SU-DHL-6 (cell line): Measurements from ENCODE around the gene SLC25A23.
A peak's percentile ranks its signal among the peaks of the same experiment; 100 is the strongest.

Source experiments
- H2AFZ ChIP-seq: fragments of 200-600 bp; sonication (generic); 2 replicates; pipeline ENCODE4 v1.6.1; 2014; ENCODE audit warnings: low read depth, mild to moderate bottlenecking, moderate library complexity, mixed read lengths, antibody characterized with exemption, low read length; ENCODE audit not compliant: severe bottlenecking
- H3F3A ChIP-seq: fragments of 200-600 bp; shearing (Covaris generic); 2 replicates; pipeline ENCODE4 v1.6.0; 2016; ENCODE audit warnings: antibody characterized with exemption, mild to moderate bottlenecking; ENCODE audit not compliant: insufficient read depth
- H3K27ac ChIP-seq: fragments of 200-600 bp; sonication (generic); 2 replicates; pipeline ENCODE4 v1.5.1; 2016; ENCODE audit warnings: low read depth, mild to moderate bottlenecking, low read length, moderate library complexity, mixed read lengths
- H3K27me3 ChIP-seq: fragments of 200-600 bp; sonication (generic), shearing (Covaris generic); 2 replicates; pipeline ENCODE4 v1.6.0; 2014; ENCODE audit warnings: mild to moderate bottlenecking, low read length
- H3K36me3 ChIP-seq: fragments of 200-600 bp; sonication (generic); 2 replicates; pipeline ENCODE4 v1.6.1; 2014; ENCODE audit warnings: mild to moderate bottlenecking, low read length, mixed read lengths
- H3K4me2 ChIP-seq: fragments of 300-600, 200-600 bp; shearing (Covaris generic), sonication (generic); 2 replicates; pipeline ENCODE4 v1.6.0; 2014; ENCODE audit warnings: low read length, low read depth, mild to moderate bottlenecking; ENCODE audit not compliant: poor library complexity, severe bottlenecking
- H3K4me3 ChIP-seq: fragments of 200-600 bp; sonication (generic); 2 replicates; pipeline ENCODE4 v1.5.1; 2014; ENCODE audit warnings: antibody characterized with exemption, low read length, mild to moderate bottlenecking, mixed read lengths; ENCODE audit not compliant: insufficient read depth, poor library complexity, severe bottlenecking
- H3K79me2 ChIP-seq: fragments of 200-600 bp; sonication (generic); 2 replicates; pipeline ENCODE4 v1.6.1; 2014; ENCODE audit warnings: mild to moderate bottlenecking, low read length, moderate library complexity; ENCODE audit not compliant: insufficient read depth
- H3K9ac ChIP-seq: fragments of 200-600 bp; sonication (generic); 2 replicates; pipeline ENCODE4 v1.7.0; 2014; ENCODE audit warnings: mild to moderate bottlenecking, low read length
- H3K9me2 ChIP-seq: fragments of 200-600 bp; sonication (generic); replicated peaks from 2 replicates; pipeline ENCODE4 v1.6.1; 2014; ENCODE audit warnings: low read length; ENCODE audit not compliant: insufficient read depth
- H3K9me3 ChIP-seq: fragments of 200-600 bp; sonication (generic); 2 replicates; pipeline ENCODE4 v1.6.1; 2014; ENCODE audit warnings: low read length, mixed read lengths; ENCODE audit not compliant: insufficient read depth
- H4K20me1 ChIP-seq: fragments of 200-600 bp; sonication (generic); 2 replicates; pipeline ENCODE4 v1.6.1; 2014; ENCODE audit warnings: low read depth, mild to moderate bottlenecking, antibody characterized with exemption, low read length, moderate library complexity, mixed read lengths
- CTCF ChIP-seq: fragments of 200-600 bp; sonication (generic); IDR thresholded peaks from one replicate; pipeline ENCODE4 v1.5.1; 2017; ENCODE audit warnings: antibody characterized with exemption, mild to moderate bottlenecking, low read length, moderate library complexity; ENCODE audit not compliant: insufficient read depth, poor library complexity, severe bottlenecking
- EZH2phosphoT487 ChIP-seq: fragments of 200-600 bp; sonication (generic), shearing (Covaris generic); conservative IDR thresholded peaks from 2 replicates; pipeline ENCODE4 v1.6.1; 2018; ENCODE audit warnings: mild to moderate bottlenecking, antibody characterized with exemption, low read length, moderate library complexity, mixed read lengths

SLC25A23 gene

GRCh38 chr19:6425732-6426620, 33.6 kb downstream of the SLC25A23 start:
- Histone ChIP-seq H3K27me3 (no peaks in the 10 kb centered on the region), H3K9ac (0 out of 2 replicates have a peak overlapping the region, but pooled peaks have one; percentile 11), H3K9me3 (no peaks in the 10 kb centered on the region), H3K36me3 (no peaks in the 10 kb centered on the region), H3F3A (no peaks in the 10 kb centered on the region; the same call in 1 of the 2 replicates), H3K4me3 (peak overlapping the region; percentile 40), H2AFZ (peak overlapping the region; percentile 65), H3K4me2 (peak overlapping the region; percentile 54), H3K27ac (peak overlapping the region; percentile 49), H3K79me2 (peaks cover 32% of the 10 kb centered on the region), H3K9me2 (no peaks in the 10 kb centered on the region), H4K20me1 (peaks cover 18% of the 10 kb centered on the region; the same call in 1 of the 2 replicates)
- TF ChIP-seq CTCF (no peak), EZH2phosphoT487 (no peak)

GRCh38 chr19:6424939-6425731, 34.5 kb downstream of the SLC25A23 start:
- H3K36me3 ChIP-seq: no peaks in the 10 kb centered on the region
- peak overlapping the region; percentile 49 for H3K27ac ChIP-seq
- H4K20me1 ChIP-seq: peaks cover 18% of the 10 kb centered on the region; the same call in 1 of the 2 replicates
- H3K9ac ChIP-seq: peak overlapping the region; percentile 11; the same call in 1 of the 2 replicates
- no peaks in the 10 kb centered on the region for H3K9me2 ChIP-seq
- H3K27me3 ChIP-seq: no peaks in the 10 kb centered on the region
- peak overlapping the region; percentile 54 for H3K4me2 ChIP-seq
- H2AFZ ChIP-seq: peak overlapping the region; percentile 65
- H3K79me2 ChIP-seq: peaks cover 40% of the 10 kb centered on the region
- no peaks in the 10 kb centered on the region; the same call in 1 of the 2 replicates for H3F3A ChIP-seq
- H3K9me3 ChIP-seq: no peaks in the 10 kb centered on the region
- no peak for TF ChIP-seq EZH2phosphoT487
- no peak for TF ChIP-seq CTCF
- peak overlapping the region; percentile 40 for H3K4me3 ChIP-seq

DNA sequence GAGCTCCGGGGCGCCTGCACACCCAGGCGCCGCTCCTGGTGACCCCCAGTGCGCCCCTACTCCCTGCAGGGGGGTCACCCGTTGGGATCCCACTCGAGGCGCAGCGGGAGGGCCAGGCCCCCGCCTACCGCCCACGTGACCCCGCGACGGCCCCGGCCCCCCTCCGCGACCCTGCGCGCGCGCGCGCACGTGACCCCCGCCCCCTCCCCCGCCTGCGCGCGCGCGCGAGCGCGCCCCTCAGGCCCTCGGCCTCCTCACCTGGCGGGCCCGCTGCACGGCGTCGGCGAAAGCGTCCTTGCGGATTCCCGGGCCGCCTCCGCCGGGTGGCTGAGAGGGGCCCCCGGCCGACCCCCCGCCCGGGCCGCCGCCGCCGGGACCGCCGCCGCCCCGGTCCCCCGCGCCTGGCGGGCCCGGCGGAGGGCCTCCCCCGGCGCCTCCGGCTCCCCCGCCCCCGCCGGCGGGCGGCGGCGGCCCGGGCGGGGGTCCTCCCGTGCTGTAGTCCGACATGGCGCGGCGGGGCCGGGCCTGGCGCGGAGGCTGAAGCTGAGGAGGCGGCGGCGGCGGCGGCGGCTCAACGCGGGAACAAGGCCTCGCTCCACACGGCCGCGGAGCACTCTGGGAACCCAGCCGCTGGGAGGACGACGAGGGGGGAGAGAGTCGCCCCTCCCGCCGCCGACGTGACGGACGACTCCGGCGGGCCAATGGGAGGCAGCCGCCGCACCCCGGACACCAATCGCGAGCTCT, 35.2 kb downstream of the SLC25A23 start, which contains the start of gene KHSRP:
Gene KHSRP, minus strand, starts transcription at position 617 of the 744 bp plus-strand sequence. Its CDS starts 110 bp downstream, at position 507.
- Histone ChIP-seq H3K9ac (peak within 1 kb of the TSS; percentile 81), H3F3A (no peaks in the 10 kb centered on the region; the same call in 1 of the 2 replicates), H3K4me3 (peak within 1 kb of the TSS; percentile 62), H3K27ac (peak within 1 kb of the TSS; percentile 49), H3K79me2 (peaks cover 48% of the 10 kb centered on the region), H3K9me3 (no peaks in the 10 kb centered on the region), H3K36me3 (peaks cover 3% of the 10 kb centered on the region; the same call in 1 of the 2 replicates), H3K27me3 (no peaks in the 10 kb centered on the region), H4K20me1 (peaks cover 18% of the 10 kb centered on the region; the same call in 1 of the 2 replicates), H3K4me2 (peak within 1 kb of the TSS; percentile 60), H3K9me2 (no peaks in the 10 kb centered on the region), H2AFZ (peak within 1 kb of the TSS; percentile 65)
- TF ChIP-seq EZH2phosphoT487 (no peak), CTCF (no peak)
